HUES6 (cell line): Measurements from ENCODE around the gene FAM3A.

Experiments
- H3K27ac ChIP-seq: 2 replicates; pipeline ENCODE4 v1.7.0; 2013; ENCODE audit warnings: low read depth, mild to moderate bottlenecking, low read length, inconsistent platforms
- H3K27me3 ChIP-seq: 2 replicates; pipeline ENCODE4 v1.6.1; 2013; ENCODE audit warnings: low read length; ENCODE audit not compliant: control insufficient read depth, insufficient read depth
- H3K36me3 ChIP-seq: 2 replicates; pipeline ENCODE4 v1.6.1; 2013; ENCODE audit warnings: low read length; ENCODE audit not compliant: control insufficient read depth, insufficient read depth
- H3K4me1 ChIP-seq: 2 replicates; pipeline ENCODE4 v1.6.1; 2013; ENCODE audit warnings: low read length; ENCODE audit not compliant: control insufficient read depth, insufficient read depth
- H3K4me3 ChIP-seq: 2 replicates; pipeline ENCODE4 v1.5.1; 2013; ENCODE audit warnings: low read depth, low read length
- H3K9ac ChIP-seq: one replicate; pipeline ENCODE4 v1.6.1; 2013; ENCODE audit warnings: mild to moderate bottlenecking, low read length
- H3K9me3 ChIP-seq: 2 replicates; pipeline ENCODE4 v1.6.1; 2013; ENCODE audit warnings: low read depth, low read length; ENCODE audit not compliant: control insufficient read depth, insufficient read depth

The FAM3A gene

GRCh38 chrX:154486396-154487207 is 29.4 kb downstream of the FAM3A start, which contains the start of gene UBL4A:
UBL4A (minus strand) TSS chrX:154486615; CDS start chrX:154486584, 31 bp downstream.
- H3K27ac ChIP-seq: peak within 1 kb of the TSS; percentile 67; the same call in 1 of the 2 replicates
- peaks cover 26% of the 10 kb centered on the region; the same call in 1 of the 2 replicates for H3K9me3 ChIP-seq

GRCh38 chrX:154486052-154486395 is 30.0 kb downstream of the FAM3A start:
- Histone ChIP-seq H3K36me3 (peaks cover 32% of the 10 kb centered on the region), H3K4me3 (peak overlapping the region; percentile 62), H3K4me1 (peaks cover 21% of the 10 kb centered on the region; the same call in 1 of the 2 replicates), H3K9me3 (peaks cover 26% of the 10 kb centered on the region; the same call in 1 of the 2 replicates), H3K27ac (peak overlapping the region; percentile 67; the same call in 1 of the 2 replicates), H3K27me3 (no peaks in the 10 kb centered on the region), H3K9ac (peak overlapping the region; percentile 78)

More at GRCh38 chrX:154486396-154487207, 29.4 kb downstream of the FAM3A start, which contains the start of gene UBL4A:
- H3K4me1 ChIP-seq: peaks cover 21% of the 10 kb centered on the region; the same call in 1 of the 2 replicates
- no peaks in the 10 kb centered on the region for H3K27me3 ChIP-seq
- H3K9ac ChIP-seq: peak within 1 kb of the TSS; percentile 78
- H3K36me3 ChIP-seq: peaks cover 32% of the 10 kb centered on the region
- peak within 1 kb of the TSS; percentile 67 for H3K4me3 ChIP-seq

- peak overlapping the region; percentile 78 for H3K9ac ChIP-seq
- peaks cover 26% of the 10 kb centered on the region; the same call in 1 of the 2 replicates for H3K9me3 ChIP-seq
- H3K27me3 ChIP-seq: no peaks in the 10 kb centered on the region
- peak overlapping the region; percentile 62 for H3K4me3 ChIP-seq
- H3K36me3 ChIP-seq: peaks cover 32% of the 10 kb centered on the region
- peaks cover 21% of the 10 kb centered on the region; the same call in 1 of the 2 replicates for H3K4me1 ChIP-seq
- H3K27ac ChIP-seq: peak overlapping the region; percentile 67; the same call in 1 of the 2 replicates
These were observed 30.6 kb downstream of the FAM3A start for GRCh38 chrX:154485150-154486051.

- H3K4me1 ChIP-seq: peaks cover 18% of the 10 kb centered on the region; the same call in 1 of the 2 replicates
- H3K36me3 ChIP-seq: peaks cover 32% of the 10 kb centered on the region
- no peaks in the 10 kb centered on the region for H3K27me3 ChIP-seq
- no peak overlapping the region for H3K4me3 ChIP-seq
- no peak overlapping the region for H3K9ac ChIP-seq
- H3K27ac ChIP-seq: no peak overlapping the region
- peaks cover 24% of the 10 kb centered on the region; the same call in 1 of the 2 replicates for H3K9me3 ChIP-seq
These were observed 31.5 kb downstream of the FAM3A start for GRCh38 chrX:154484255-154485149.

GRCh38 chrX:154483325-154483724 is 32.7 kb downstream of the FAM3A start:
- Histone ChIP-seq H3K4me1 (peaks cover 19% of the 10 kb centered on the region; the same call in 1 of the 2 replicates), H3K27ac (no peak overlapping the region), H3K36me3 (peaks cover 26% of the 10 kb centered on the region), H3K9ac (no peak overlapping the region), H3K4me3 (no peak overlapping the region), H3K9me3 (peaks cover 17% of the 10 kb centered on the region; the same call in 1 of the 2 replicates), H3K27me3 (no peaks in the 10 kb centered on the region)

- no peak overlapping the region for H3K27ac ChIP-seq
- peaks cover 14% of the 10 kb centered on the region; the same call in 1 of the 2 replicates for H3K9me3 ChIP-seq
- peaks cover 20% of the 10 kb centered on the region for H3K36me3 ChIP-seq
- H3K4me1 ChIP-seq: peaks cover 19% of the 10 kb centered on the region; the same call in 1 of the 2 replicates
- H3K9ac ChIP-seq: no peak overlapping the region
- H3K27me3 ChIP-seq: no peaks in the 10 kb centered on the region
- H3K4me3 ChIP-seq: no peak overlapping the region
These were observed 33.2 kb downstream of the FAM3A start for GRCh38 chrX:154482786-154483185.

GRCh38 chrX:154481911-154482601 is 34.0 kb downstream of the FAM3A start:
- no peak overlapping the region for H3K4me3 ChIP-seq
- peaks cover 14% of the 10 kb centered on the region; the same call in 1 of the 2 replicates for H3K9me3 ChIP-seq
- H3K27ac ChIP-seq: no peak overlapping the region
- H3K36me3 ChIP-seq: peaks cover 19% of the 10 kb centered on the region
- H3K27me3 ChIP-seq: no peaks in the 10 kb centered on the region
- peaks cover 18% of the 10 kb centered on the region; the same call in 1 of the 2 replicates for H3K4me1 ChIP-seq
- H3K9ac ChIP-seq: no peak overlapping the region

- peaks cover 19% of the 10 kb centered on the region for H3K36me3 ChIP-seq
- H3K4me3 ChIP-seq: no peak overlapping the region
- peaks cover 14% of the 10 kb centered on the region; the same call in 1 of the 2 replicates for H3K9me3 ChIP-seq
- H3K27ac ChIP-seq: no peak overlapping the region
- H3K27me3 ChIP-seq: no peaks in the 10 kb centered on the region
- no peak overlapping the region for H3K9ac ChIP-seq
- peaks cover 16% of the 10 kb centered on the region; the same call in 1 of the 2 replicates for H3K4me1 ChIP-seq
These were observed 34.8 kb downstream of the FAM3A start for GRCh38 chrX:154481195-154481594.

GRCh38 chrX:154478728-154479622 is 37.1 kb downstream of the FAM3A start, which contains the start of gene LAGE3:
LAGE3 (minus strand) TSS chrX:154479281; CDS start chrX:154478915, 366 bp downstream.
- H3K27me3 ChIP-seq: no peaks in the 10 kb centered on the region
- peak within 1 kb of the TSS; percentile 62 for H3K4me3 ChIP-seq
- peak within 1 kb of the TSS; percentile 88 for H3K9ac ChIP-seq
- H3K4me1 ChIP-seq: peaks cover 13% of the 10 kb centered on the region; the same call in 1 of the 2 replicates
- H3K9me3 ChIP-seq: peaks cover 11% of the 10 kb centered on the region; the same call in 1 of the 2 replicates
- H3K36me3 ChIP-seq: peaks cover 4% of the 10 kb centered on the region
- peak within 1 kb of the TSS; percentile 91 for H3K27ac ChIP-seq
